CD4-positive, alpha-beta memory T cell (primary cell): ENCODE results near the gene MAGI1. TPM values are rescaled to one million over a fixed set of nuclear protein-coding genes. Genes with fewer than 3 reads are reported as not detected.

Experiments
- CTCF ChIA-PET: fragments of 350-600 bp; sonication (Branson Sonifier 250); formaldehyde crosslinking; loops from one replicate; lab custom pipeline; 2021; ENCODE audit warnings: inconsistent platforms; ENCODE audit not compliant: partially characterized antibody; lab: Charles Lee
- POLR2A ChIA-PET: fragments of 350-600 bp; sonication (Branson Sonifier 250); formaldehyde crosslinking; loops from one replicate; lab custom pipeline; 2021; ENCODE audit not compliant: partially characterized antibody; lab: Charles Lee
- DNase-seq, 5 donors: peaks; one replicate each; pipeline versions ENCODE4 v3.0.0 to v3.0.0-alpha.2; 2020 to 2022; ENCODE audit warnings: mixed read lengths in 1 of 5
- H3K27ac ChIP-seq: one replicate; pipeline ENCODE4 v1.7.0; 2013; ENCODE audit warnings: low read depth, low read length
- H3K27me3 ChIP-seq: 2 replicates; pipeline ENCODE4 v1.7.0; 2013; ENCODE audit warnings: mild to moderate bottlenecking, low read length, moderate library complexity; ENCODE audit not compliant: insufficient read depth
- H3K36me3 ChIP-seq: 2 replicates; pipeline ENCODE4 v1.7.0; 2013; ENCODE audit warnings: mild to moderate bottlenecking, low read length, moderate library complexity; ENCODE audit not compliant: insufficient read depth
- H3K4me1 ChIP-seq: 2 replicates; pipeline ENCODE4 v1.7.0; 2013; ENCODE audit warnings: mild to moderate bottlenecking, low read length, moderate library complexity; ENCODE audit not compliant: insufficient read depth
- H3K4me3 ChIP-seq, 2 donors: one replicate each; pipeline ENCODE4 v1.7.0; 2013; ENCODE audit warnings: low read length in 2 of 2, mild to moderate bottlenecking in 1 of 2
- H3K9me3 ChIP-seq, 2 donors: one replicate each; pipeline ENCODE4 v1.7.0; 2013; ENCODE audit warnings: low read length in 2 of 2, control low read depth in 1 of 2; ENCODE audit not compliant: control insufficient read depth in 1 of 2
- H3K27ac Mint-ChIP-seq, 7 donors: one replicate each; pipeline ENCODE4 v1.8.0; 2020 to 2021; ENCODE audit warnings: mixed read lengths in 7 of 7, mild to moderate bottlenecking in 6 of 7, inconsistent platforms in 3 of 7, moderate library complexity in 3 of 7
- H3K27me3 Mint-ChIP-seq, 2 donors: one replicate each; pipeline ENCODE4 v1.8.0; 2020 to 2021; ENCODE audit warnings: mixed read lengths in 2 of 2
- H3K36me3 Mint-ChIP-seq, 2 donors: one replicate each; pipeline ENCODE4 v1.8.0; 2020 to 2021; ENCODE audit warnings: mixed read lengths in 2 of 2, inconsistent platforms in 1 of 2, mild to moderate bottlenecking in 1 of 2
- H3K4me1 Mint-ChIP-seq, 4 donors: one replicate each; pipeline ENCODE4 v1.8.0; 2020 to 2021; ENCODE audit warnings: mixed read lengths in 4 of 4, mild to moderate bottlenecking in 1 of 4
- H3K4me3 Mint-ChIP-seq, 8 donors: one replicate each; pipeline ENCODE4 v1.8.0; 2020 to 2021; ENCODE audit warnings: mixed read lengths in 8 of 8, mild to moderate bottlenecking in 7 of 8, moderate library complexity in 6 of 8, inconsistent platforms in 3 of 8
- H3K9me3 Mint-ChIP-seq, 8 donors: one replicate each; pipeline ENCODE4 v1.8.0; 2020 to 2021; ENCODE audit warnings: mixed read lengths in 8 of 8, mild to moderate bottlenecking in 5 of 8, inconsistent platforms in 3 of 8, moderate library complexity in 1 of 8
- intact Hi-C: fragments of 100-400 bp; cut with micrococcal nuclease; formaldehyde crosslinking; loops from one replicate; pipeline ENCODE4 v1.15.1; 2023
- polyA plus RNA-seq, 2 donors: library from polyadenylated mRNA; unstranded; fragments of 300-500 nt; fragmentation: Illumina TruSeq; gene quantifications; one replicate each; pipeline ENCODE4 v1.2.3, GENCODE V29; 2021
- total RNA-seq, 2 experiments: library from RNA; stranded (reverse); gene quantifications; one replicate each; pipeline ENCODE4 v1.2.3, GENCODE V29; 2021

Gene MAGI1
- total and polyA plus RNA-seq, 4 experiments from 2014 or later = 0.20 TPM; not detected in 3

DNA sequence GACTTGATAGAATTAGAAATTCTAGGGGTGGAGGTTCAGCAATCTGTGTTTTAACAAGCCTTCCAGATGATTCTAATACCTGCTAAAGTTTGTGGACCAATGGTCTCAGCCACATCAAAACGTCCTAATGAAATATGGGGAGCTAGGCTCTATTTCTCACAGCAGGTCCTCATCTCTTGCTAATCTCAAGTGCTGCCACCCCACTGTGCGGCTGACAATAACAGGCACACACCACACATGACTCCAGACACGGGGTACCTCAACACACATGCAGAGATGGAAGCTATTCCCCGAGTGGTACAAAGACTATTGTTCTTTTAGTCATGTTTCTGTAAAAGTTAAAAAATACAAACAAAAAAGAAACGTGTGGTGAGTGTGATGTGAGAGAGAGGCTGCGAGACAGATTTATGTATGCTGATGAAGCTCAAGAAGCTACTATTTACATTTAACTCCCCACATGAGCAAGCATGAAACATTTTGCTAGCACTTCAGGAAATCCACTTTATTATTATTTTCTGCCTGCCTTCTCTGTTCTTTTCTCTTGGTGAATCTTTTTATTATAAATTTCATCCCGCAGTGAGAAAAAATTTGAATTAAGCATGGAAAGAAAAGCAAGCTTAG, 405.6 kb downstream of the MAGI1 start:
- Mint-ChIP-seq H3K36me3 (no peaks in the 10 kb centered on the region), H3K27ac (no peak overlapping the region), H3K9me3 (peaks cover 0 to 7% (median 4%) of the 10 kb centered on the region in 8 donors), H3K27me3 (peaks cover 0 to 1% of the 10 kb centered on the region in 2 donors), H3K4me1 (no peaks in the 10 kb centered on the region), H3K4me3 (no peak overlapping the region)
- H3K27me3 ChIP-seq = no peaks in the 10 kb centered on the region
- H3K27ac ChIP-seq = no peak overlapping the region
- H3K4me3 ChIP-seq = no peak overlapping the region
- no peaks in the 10 kb centered on the region for H3K9me3 ChIP-seq
- no peaks in the 10 kb centered on the region for H3K4me1 ChIP-seq
- intact Hi-C loops = no loop called here
- no peak for DNase-seq
- no peaks in the 10 kb centered on the region for H3K36me3 ChIP-seq
- CTCF ChIA-PET = no interaction called here
- POLR2A ChIA-PET = no interaction called here

DNA sequence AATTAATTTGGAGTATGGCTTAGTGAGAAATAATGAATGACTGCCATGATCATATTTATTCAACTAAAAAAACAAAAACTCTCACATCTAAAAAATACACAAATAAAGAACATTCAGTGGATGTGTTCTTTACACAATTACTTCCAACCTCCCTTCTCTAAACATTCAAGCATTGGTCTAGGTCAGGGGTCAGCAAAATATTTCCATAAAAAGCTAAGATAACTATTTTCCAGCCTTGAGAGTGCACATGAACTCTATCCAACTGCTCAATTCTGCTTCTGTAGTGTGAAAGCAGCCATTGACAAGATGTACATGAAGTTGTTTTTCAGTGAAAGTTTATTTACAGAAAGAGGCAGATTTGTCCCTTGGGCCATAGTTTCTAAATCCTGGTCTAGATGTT, 406.3 kb downstream of the MAGI1 start:
- intact Hi-C loops = no loop called here
- ChIA-PET CTCF (no interaction called here), POLR2A (no interaction called here)
- H3K4me3 Mint-ChIP-seq = no peak overlapping the region
- peaks cover 0 to 7% (median 4%) of the 10 kb centered on the region in 8 donors for H3K9me3 Mint-ChIP-seq
- H3K36me3 ChIP-seq = no peaks in the 10 kb centered on the region
- no peak overlapping the region for H3K27ac Mint-ChIP-seq
- DNase-seq = no peak
- no peaks in the 10 kb centered on the region for H3K9me3 ChIP-seq
- no peak overlapping the region for H3K27ac ChIP-seq
- peaks cover 0 to 1% of the 10 kb centered on the region in 2 donors for H3K27me3 Mint-ChIP-seq
- H3K4me3 ChIP-seq = no peak overlapping the region
- H3K27me3 ChIP-seq = no peaks in the 10 kb centered on the region
- no peaks in the 10 kb centered on the region for H3K36me3 Mint-ChIP-seq
- no peaks in the 10 kb centered on the region for H3K4me1 Mint-ChIP-seq
- H3K4me1 ChIP-seq = no peaks in the 10 kb centered on the region

DNA sequence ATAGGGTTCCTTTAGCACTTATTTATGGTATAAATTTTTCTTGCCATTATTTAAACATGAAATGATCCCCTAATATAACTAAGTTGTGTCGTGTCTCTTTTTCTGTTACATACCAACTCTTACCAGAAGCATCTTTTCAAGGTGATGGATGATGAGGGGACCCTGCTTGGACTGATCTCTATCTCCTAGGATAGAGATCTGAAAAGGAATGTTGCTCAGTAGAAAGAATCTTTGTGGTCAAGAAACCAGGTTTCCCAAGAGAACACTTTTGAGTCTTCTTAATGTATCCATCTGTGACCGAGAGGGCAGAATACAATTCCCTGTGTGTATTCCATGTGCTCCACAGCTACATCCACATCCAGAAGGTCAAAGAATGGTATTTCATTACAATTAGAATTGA, 409.7 kb downstream of the MAGI1 start:
- H3K27ac Mint-ChIP-seq = no peak overlapping the region
- ChIA-PET POLR2A (no interaction called here), CTCF (no interaction called here)
- Histone ChIP-seq H3K27me3 (no peaks in the 10 kb centered on the region), H3K36me3 (no peaks in the 10 kb centered on the region), H3K9me3 (no peaks in the 10 kb centered on the region), H3K27ac (no peak overlapping the region), H3K4me3 (no peak overlapping the region), H3K4me1 (no peaks in the 10 kb centered on the region)
- no peaks in the 10 kb centered on the region for H3K4me1 Mint-ChIP-seq
- H3K4me3 Mint-ChIP-seq = no peak overlapping the region
- no peak for DNase-seq
- intact Hi-C loops = no loop called here
- no peaks in the 10 kb centered on the region for H3K27me3 Mint-ChIP-seq
- peaks cover 0 to 7% (median under 1%) of the 10 kb centered on the region in 8 donors for H3K9me3 Mint-ChIP-seq
- H3K36me3 Mint-ChIP-seq = no peaks in the 10 kb centered on the region

DNA sequence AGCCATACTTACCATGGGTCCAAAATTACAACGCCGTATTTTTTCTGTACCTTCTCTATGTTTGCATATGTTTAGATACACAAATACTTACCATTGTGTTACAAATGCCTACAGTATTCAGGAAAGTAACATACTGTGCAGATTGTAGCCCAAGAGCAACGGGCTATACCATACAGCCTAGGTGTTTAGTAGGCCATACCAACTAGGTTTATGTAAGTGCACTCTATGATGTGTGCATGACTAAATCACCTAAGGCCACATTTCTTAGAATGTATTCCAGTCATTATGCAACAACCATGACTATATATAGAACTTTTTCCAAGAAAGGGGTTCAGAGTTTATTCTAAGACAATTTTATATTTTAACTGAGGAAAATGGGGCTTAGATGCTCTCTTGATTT, 411.7 kb downstream of the MAGI1 start:
- ChIA-PET POLR2A (no interaction called here), CTCF (no interaction called here)
- intact Hi-C loops = no loop called here
- H3K27ac Mint-ChIP-seq = no peak overlapping the region
- Histone ChIP-seq H3K36me3 (no peaks in the 10 kb centered on the region), H3K9me3 (no peaks in the 10 kb centered on the region), H3K27me3 (no peaks in the 10 kb centered on the region), H3K27ac (no peak overlapping the region), H3K4me1 (no peaks in the 10 kb centered on the region), H3K4me3 (no peak overlapping the region)
- H3K9me3 Mint-ChIP-seq = peaks cover 0 to 7% (median under 1%) of the 10 kb centered on the region in 8 donors
- no peaks in the 10 kb centered on the region for H3K36me3 Mint-ChIP-seq
- no peak overlapping the region for H3K4me3 Mint-ChIP-seq
- DNase-seq = no peak
- H3K4me1 Mint-ChIP-seq = no peaks in the 10 kb centered on the region
- H3K27me3 Mint-ChIP-seq = no peaks in the 10 kb centered on the region

DNA sequence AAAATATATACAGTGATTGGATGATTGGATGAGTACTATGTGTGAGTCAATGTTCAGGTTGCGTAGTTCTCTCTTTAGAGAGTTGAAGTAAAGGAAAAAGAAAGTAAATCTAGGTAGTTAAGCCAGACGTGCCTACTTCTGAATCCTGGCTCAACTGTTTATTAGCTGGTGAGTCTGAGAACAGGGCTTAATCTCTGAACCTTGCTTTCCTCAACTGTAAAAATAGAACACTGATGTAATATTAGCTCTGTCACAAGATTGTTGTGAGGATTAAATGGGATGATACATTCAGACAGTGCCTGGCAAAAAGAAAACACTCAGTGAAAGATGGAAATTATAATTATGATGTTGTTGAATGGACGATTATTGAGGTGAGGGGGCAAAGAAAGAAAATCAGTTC, 413.4 kb downstream of the MAGI1 start:
- Mint-ChIP-seq H3K4me1 (no peaks in the 10 kb centered on the region), H3K9me3 (peaks cover 0 to 4% (median 0%) of the 10 kb centered on the region in 8 donors), H3K27ac (no peak overlapping the region), H3K27me3 (no peaks in the 10 kb centered on the region), H3K4me3 (no peak overlapping the region), H3K36me3 (no peaks in the 10 kb centered on the region)
- ChIA-PET POLR2A (no interaction called here), CTCF (no interaction called here)
- H3K27ac ChIP-seq = no peak overlapping the region
- no peaks in the 10 kb centered on the region for H3K36me3 ChIP-seq
- DNase-seq = no peak
- H3K4me1 ChIP-seq = no peaks in the 10 kb centered on the region
- intact Hi-C loops = no loop called here
- H3K9me3 ChIP-seq = no peaks in the 10 kb centered on the region
- no peak overlapping the region for H3K4me3 ChIP-seq
- no peaks in the 10 kb centered on the region for H3K27me3 ChIP-seq

DNA sequence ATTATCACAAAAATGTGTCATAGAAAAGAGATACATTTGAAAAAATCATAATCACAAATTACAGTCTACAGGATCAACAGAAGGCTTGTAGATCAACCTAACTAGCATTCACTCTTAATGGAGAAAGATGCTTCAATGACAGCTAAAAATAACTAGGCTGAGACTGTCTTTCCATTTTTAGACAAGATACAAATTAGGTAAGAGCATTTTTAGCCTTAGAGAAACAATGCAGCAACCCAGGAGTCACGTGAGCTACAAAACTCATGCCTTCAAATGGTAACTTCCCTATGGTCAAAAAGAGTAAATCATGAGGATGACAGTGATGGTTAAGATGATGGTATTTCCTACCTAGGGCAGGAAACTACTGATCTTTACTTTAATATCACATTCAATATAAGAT, 415.4 kb downstream of the MAGI1 start:
- H3K4me3 Mint-ChIP-seq = no peak overlapping the region
- POLR2A ChIA-PET = no interaction called here

DNA sequence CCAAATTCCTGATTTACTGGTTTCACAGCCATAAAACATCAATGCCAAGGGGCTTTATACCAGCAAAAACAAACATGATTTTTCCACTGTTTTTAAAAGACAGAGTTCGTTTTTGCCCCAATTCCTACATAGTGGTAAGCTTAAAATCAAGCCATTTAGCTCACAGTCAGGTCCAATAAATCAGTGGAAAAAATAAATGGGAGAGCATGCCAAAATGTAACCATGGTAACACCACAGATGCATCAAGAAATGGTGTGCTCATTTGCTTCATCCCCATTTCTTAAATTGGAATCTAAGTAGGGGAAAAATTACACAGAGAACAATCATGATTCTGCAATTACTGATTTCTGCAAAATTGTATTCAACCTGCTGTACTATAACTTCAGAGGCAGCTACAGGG, 418.8 kb downstream of the MAGI1 start:
- Mint-ChIP-seq H3K4me1 (no peaks in the 10 kb centered on the region), H3K9me3 (peaks cover 0 to 6% (median 0%) of the 10 kb centered on the region in 8 donors), H3K27me3 (no peaks in the 10 kb centered on the region), H3K36me3 (no peaks in the 10 kb centered on the region), H3K4me3 (no peak overlapping the region), H3K27ac (no peak overlapping the region)
- ChIA-PET CTCF (no interaction called here), POLR2A (no interaction called here)
- Histone ChIP-seq H3K4me1 (no peaks in the 10 kb centered on the region), H3K36me3 (no peaks in the 10 kb centered on the region), H3K27me3 (no peaks in the 10 kb centered on the region), H3K4me3 (no peak overlapping the region), H3K27ac (no peak overlapping the region), H3K9me3 (no peaks in the 10 kb centered on the region)
- DNase-seq = no peak
- intact Hi-C loops = no loop called here

More for the DNA sequence above, 415.4 kb downstream of the MAGI1 start:
- CTCF ChIA-PET = no interaction called here
- Histone ChIP-seq H3K27ac (no peak overlapping the region), H3K27me3 (no peaks in the 10 kb centered on the region), H3K4me3 (no peak overlapping the region), H3K36me3 (no peaks in the 10 kb centered on the region), H3K4me1 (no peaks in the 10 kb centered on the region), H3K9me3 (no peaks in the 10 kb centered on the region)
- no peaks in the 10 kb centered on the region for H3K36me3 Mint-ChIP-seq
- no peaks in the 10 kb centered on the region for H3K4me1 Mint-ChIP-seq
- H3K27me3 Mint-ChIP-seq = no peaks in the 10 kb centered on the region
- no peak overlapping the region for H3K27ac Mint-ChIP-seq
- DNase-seq = no peak
- intact Hi-C loops = no loop called here
- peaks cover 0 to 4% (median 0%) of the 10 kb centered on the region in 8 donors for H3K9me3 Mint-ChIP-seq
